Activated CD4-positive, alpha-beta T cell treated with anti-CD3 and anti-CD28 coated beads, Interleukin-2, amount 50 U/mL, for 1 hour (primary cell): ENCODE measurements around the gene RPL36.

Experiments
- DNase-seq: peaks from one replicate; pipeline ENCODE4 v3.0.0-alpha.2; 2020

The RPL36 gene

GRCh38 chr19:5690125-5690954, at the start of gene RPL36:
Gene RPL36 (plus strand): TSS chr19:5690295. CDS start chr19:5690508, 213 bp downstream.
- DNase-seq, result peak; percentile 99

- no peak for DNase-seq
Measured at GRCh38 chr19:5641171-5641570, 48.9 kb upstream of the RPL36 start.

GRCh38 chr19:5642204-5642603, 47.9 kb upstream of the RPL36 start:
- DNase-seq, result no peak

GRCh38 chr19:5643060-5643459, 47.0 kb upstream of the RPL36 start:
- DNase-seq, result no peak

- DNase-seq, result no peak
Measured at GRCh38 chr19:5644037-5644436, 46.1 kb upstream of the RPL36 start.

- DNase-seq, result no peak
Measured at GRCh38 chr19:5645409-5645808, 44.7 kb upstream of the RPL36 start.

GRCh38 chr19:5646703-5647102, 43.4 kb upstream of the RPL36 start:
- no peak for DNase-seq

- DNase-seq, result no peak
Measured at GRCh38 chr19:5648464-5648863, 41.6 kb upstream of the RPL36 start.

GRCh38 chr19:5651361-5651760, 38.7 kb upstream of the RPL36 start:
- no peak for DNase-seq

- no peak for DNase-seq
Measured at GRCh38 chr19:5652261-5652660, 37.8 kb upstream of the RPL36 start.

GRCh38 chr19:5654931-5655330, 35.2 kb upstream of the RPL36 start:
- DNase-seq, result no peak

- no peak for DNase-seq
Measured at GRCh38 chr19:5655412-5655811, 34.7 kb upstream of the RPL36 start.

- no peak for DNase-seq
Measured at GRCh38 chr19:5661483-5661882, 28.6 kb upstream of the RPL36 start.

GRCh38 chr19:5663904-5664303, 26.2 kb upstream of the RPL36 start:
- no peak for DNase-seq

GRCh38 chr19:5664515-5664914, 25.6 kb upstream of the RPL36 start:
- no peak for DNase-seq

- DNase-seq, result no peak
Measured at GRCh38 chr19:5665781-5666513, 24.1 kb upstream of the RPL36 start.

GRCh38 chr19:5666921-5667610, 23.0 kb upstream of the RPL36 start:
- DNase-seq, result no peak

- no peak for DNase-seq
Measured at GRCh38 chr19:5667751-5668271, 22.3 kb upstream of the RPL36 start.

- no peak for DNase-seq
Measured at GRCh38 chr19:5669212-5669611, 20.9 kb upstream of the RPL36 start.

GRCh38 chr19:5671600-5671999, 18.5 kb upstream of the RPL36 start:
- no peak for DNase-seq

- DNase-seq, result no peak
Measured at GRCh38 chr19:5672708-5673459, 17.2 kb upstream of the RPL36 start.

- no peak for DNase-seq
Measured at GRCh38 chr19:5673752-5674151, 16.3 kb upstream of the RPL36 start.

- no peak for DNase-seq
Measured at GRCh38 chr19:5674714-5675113, 15.4 kb upstream of the RPL36 start.
